GM18519 (cell line): ENCODE results near the gene G6PC2.
"Not testable (repeated sequence)": the region's sequence is repeated elsewhere in the genome, so short reads cannot be mapped to it uniquely, and the experiment has no call there.

Experiments
- ATAC-seq: cut with Tn5 transposase; IDR thresholded peaks from one replicate; pipeline ENCODE4 v1.9.1; 2021; ENCODE audit warnings: mild to moderate bottlenecking, moderate library complexity; ENCODE audit not compliant: unreplicated experiment, low FRiP score

G6PC2 gene

GRCh38 chr2:168901003-168901402 is at the start of gene G6PC2:
G6PC2 (plus strand) TSS chr2:168901291; CDS start chr2:168901332, 41 bp downstream.
- no peak for ATAC-seq

- no peak for ATAC-seq
Observed at GRCh38 chr2:168851674-168852320, 49.3 kb upstream of the G6PC2 start.

GRCh38 chr2:168852481-168852880 is 48.6 kb upstream of the G6PC2 start:
- ATAC-seq, result no peak

GRCh38 chr2:168853471-168853870 is 47.6 kb upstream of the G6PC2 start:
- ATAC-seq, result no peak

GRCh38 chr2:168854651-168855050 is 46.4 kb upstream of the G6PC2 start:
- no peak for ATAC-seq

GRCh38 chr2:168855601-168856000 is 45.5 kb upstream of the G6PC2 start:
- ATAC-seq, result no peak

- no peak for ATAC-seq
Observed at GRCh38 chr2:168858146-168858545, 42.9 kb upstream of the G6PC2 start.

- not testable (repeated sequence) for ATAC-seq
Observed at GRCh38 chr2:168867164-168867563, 33.9 kb upstream of the G6PC2 start.

- not testable (repeated sequence) for ATAC-seq
Observed at GRCh38 chr2:168870369-168870768, 30.7 kb upstream of the G6PC2 start.

GRCh38 chr2:168870824-168871223 is 30.3 kb upstream of the G6PC2 start:
- ATAC-seq, result not testable (repeated sequence)

- no peak for ATAC-seq
Observed at GRCh38 chr2:168874368-168875054, 26.6 kb upstream of the G6PC2 start.

- not testable (repeated sequence) for ATAC-seq
Observed at GRCh38 chr2:168882163-168882562, 18.9 kb upstream of the G6PC2 start.

- no peak for ATAC-seq
Observed at GRCh38 chr2:168884975-168885374, 16.1 kb upstream of the G6PC2 start.

GRCh38 chr2:168889635-168890005 is 11.5 kb upstream of the G6PC2 start:
- no peak for ATAC-seq

GRCh38 chr2:168890006-168890782 is 10.9 kb upstream of the G6PC2 start, which contains the start of gene SPC25:
SPC25 (minus strand) TSS chr2:168890430; CDS start chr2:168889519, 911 bp downstream.
- peak; percentile 100 for ATAC-seq

- ATAC-seq, result no peak
Observed at GRCh38 chr2:168892327-168892726, 8.8 kb upstream of the G6PC2 start.

GRCh38 chr2:168894101-168894500 is 7.0 kb upstream of the G6PC2 start:
- no peak for ATAC-seq

GRCh38 chr2:168894720-168895119 is 6.4 kb upstream of the G6PC2 start:
- ATAC-seq, result no peak

- ATAC-seq, result no peak
Observed at GRCh38 chr2:168895771-168896170, 5.3 kb upstream of the G6PC2 start.

GRCh38 chr2:168896783-168897182 is 4.3 kb upstream of the G6PC2 start:
- ATAC-seq, result no peak

GRCh38 chr2:168897449-168897848 is 3.6 kb upstream of the G6PC2 start:
- no peak for ATAC-seq
